GM12872 (cell line): ENCODE data around the gene KCTD16.

Experiments used
- TF ChIP-seq, protein P1 (sequence below): IDR thresholded peaks from 3 replicates; pipeline ENCODE4 v1.5.1; 2011; ENCODE audit warnings: low read depth, mild to moderate bottlenecking, low read length, moderate library complexity; ENCODE audit not compliant: insufficient read depth

Gene KCTD16

GRCh38 chr5:144187699-144188294 is 17.1 kb downstream of the KCTD16 start:
- TF ChIP-seq, protein P1, sequence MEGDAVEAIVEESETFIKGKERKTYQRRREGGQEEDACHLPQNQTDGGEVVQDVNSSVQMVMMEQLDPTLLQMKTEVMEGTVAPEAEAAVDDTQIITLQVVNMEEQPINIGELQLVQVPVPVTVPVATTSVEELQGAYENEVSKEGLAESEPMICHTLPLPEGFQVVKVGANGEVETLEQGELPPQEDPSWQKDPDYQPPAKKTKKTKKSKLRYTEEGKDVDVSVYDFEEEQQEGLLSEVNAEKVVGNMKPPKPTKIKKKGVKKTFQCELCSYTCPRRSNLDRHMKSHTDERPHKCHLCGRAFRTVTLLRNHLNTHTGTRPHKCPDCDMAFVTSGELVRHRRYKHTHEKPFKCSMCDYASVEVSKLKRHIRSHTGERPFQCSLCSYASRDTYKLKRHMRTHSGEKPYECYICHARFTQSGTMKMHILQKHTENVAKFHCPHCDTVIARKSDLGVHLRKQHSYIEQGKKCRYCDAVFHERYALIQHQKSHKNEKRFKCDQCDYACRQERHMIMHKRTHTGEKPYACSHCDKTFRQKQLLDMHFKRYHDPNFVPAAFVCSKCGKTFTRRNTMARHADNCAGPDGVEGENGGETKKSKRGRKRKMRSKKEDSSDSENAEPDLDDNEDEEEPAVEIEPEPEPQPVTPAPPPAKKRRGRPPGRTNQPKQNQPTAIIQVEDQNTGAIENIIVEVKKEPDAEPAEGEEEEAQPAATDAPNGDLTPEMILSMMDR = no peak

DNA sequence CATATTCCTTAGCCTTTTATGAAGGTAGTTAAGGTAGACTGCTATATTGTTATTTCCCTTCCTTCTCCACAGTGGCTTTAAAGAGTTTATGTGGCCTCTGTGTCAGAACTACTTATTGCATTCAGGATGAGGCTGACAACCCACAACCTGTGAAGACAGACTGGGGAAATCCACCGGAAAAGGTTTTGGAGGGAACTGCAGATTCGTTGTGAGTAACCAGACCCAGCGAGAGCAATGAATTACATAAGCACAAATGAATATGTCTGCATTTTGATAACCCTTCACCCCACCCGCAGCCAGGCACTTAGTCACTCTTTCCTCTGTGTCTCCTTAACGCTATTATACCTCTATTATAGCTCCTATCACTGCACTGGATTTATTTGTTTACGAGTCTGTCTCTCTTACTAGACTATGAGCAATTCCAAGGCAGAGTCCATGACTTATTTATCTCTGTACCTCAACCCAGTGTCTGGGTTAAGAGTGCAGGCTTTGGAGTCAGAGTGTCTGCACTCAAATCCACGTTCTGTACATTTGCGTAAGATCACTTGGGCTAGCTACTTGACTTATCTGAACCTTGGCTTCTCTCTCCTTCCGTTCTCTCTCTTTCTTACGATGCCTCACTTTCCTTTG is 19.2 kb downstream of the KCTD16 start:
- TF ChIP-seq, protein P1 = no peak

DNA sequence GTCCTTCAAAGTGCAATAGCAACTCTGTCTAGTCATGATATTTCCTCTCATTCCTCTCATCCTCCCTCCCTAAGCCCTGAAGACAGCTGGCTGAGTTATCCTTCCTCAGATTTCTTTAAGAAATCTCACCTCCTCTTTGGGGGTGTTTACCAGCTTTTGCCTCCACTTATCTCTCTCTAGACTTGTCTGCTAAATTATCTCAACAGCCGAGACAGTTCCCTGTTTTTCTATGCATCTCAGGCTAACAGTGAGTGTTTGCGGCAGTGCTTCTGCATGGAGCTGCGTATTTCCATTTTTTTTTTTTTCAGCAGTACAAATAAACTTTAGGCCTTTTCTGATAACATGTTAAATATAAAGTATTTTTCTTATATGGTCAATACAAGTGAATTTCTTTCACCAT is 20.9 kb downstream of the KCTD16 start:
- TF ChIP-seq, protein P1 = no peak

DNA sequence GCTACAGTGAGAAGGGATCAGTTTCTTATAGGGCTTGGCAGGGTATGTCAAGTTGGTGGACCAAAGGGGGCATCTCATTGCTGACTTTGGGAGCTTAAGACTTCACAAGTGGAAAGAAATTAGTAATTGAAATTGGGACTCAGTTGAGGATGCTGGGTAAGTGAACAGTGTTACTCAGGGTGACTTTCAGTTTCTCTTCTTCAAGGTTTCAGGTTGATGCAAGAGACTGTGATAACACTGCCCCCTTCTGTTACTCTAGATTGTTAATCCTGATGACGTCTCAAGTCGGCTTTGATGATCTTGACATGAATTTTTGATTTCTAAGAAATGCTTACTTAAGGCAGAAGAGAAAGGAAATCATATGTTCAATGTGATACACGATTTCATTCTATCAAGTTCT is 21.3 kb downstream of the KCTD16 start:
- TF ChIP-seq, protein P1 = peak; percentile 65

DNA sequence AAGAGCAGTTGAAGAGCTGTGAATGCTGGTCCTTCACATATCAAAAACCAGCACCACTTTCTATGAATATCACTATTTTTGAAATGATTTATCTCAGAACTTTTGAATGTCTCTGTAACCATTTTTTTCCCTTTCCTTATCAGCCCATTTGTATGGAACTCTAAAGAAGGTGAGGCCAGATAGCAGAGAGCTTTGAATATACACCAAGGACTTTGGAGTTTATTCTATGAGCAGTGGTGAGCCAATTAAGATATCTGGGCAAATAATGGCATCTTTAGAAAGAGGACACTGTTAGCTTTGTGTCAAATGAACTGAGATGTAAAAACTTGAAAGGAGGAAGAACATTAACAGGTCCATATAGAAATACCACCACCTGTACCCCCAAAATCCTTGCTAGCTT is 22.0 kb downstream of the KCTD16 start:
- TF ChIP-seq, protein P1 = no peak

- TF ChIP-seq, protein P1 = no peak
Observed at GRCh38 chr5:144194144-144194543, 23.5 kb downstream of the KCTD16 start.

- TF ChIP-seq, protein P1 = no peak
Observed at GRCh38 chr5:144195448-144195847, 24.8 kb downstream of the KCTD16 start.
